ENCODE measurements around the gene ANKRD13B.

ANKRD13B gene

DNA sequence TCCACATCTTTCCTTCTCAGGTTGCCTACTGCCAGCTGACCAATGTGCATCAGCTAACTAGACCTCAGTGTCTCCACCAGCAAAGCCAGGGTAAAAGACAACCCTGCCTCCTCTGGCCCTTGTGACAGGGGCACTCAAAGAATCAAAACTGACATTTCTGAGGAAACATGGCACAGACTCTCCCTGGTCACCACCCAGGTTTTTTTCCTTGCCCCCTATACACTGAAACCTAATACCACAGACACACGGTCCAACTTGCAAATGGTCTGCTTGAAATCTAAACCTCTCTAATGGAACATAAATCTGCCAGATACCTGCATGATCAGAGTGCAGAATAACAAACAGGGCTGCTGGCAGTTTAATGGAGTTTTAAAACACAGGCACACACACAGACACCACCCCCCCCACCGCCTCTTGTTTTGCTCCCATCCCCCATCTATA is 49.3 kb downstream of the ANKRD13B start:
- no peak for DNase-seq (ENCODE audit: low read depth)

DNA sequence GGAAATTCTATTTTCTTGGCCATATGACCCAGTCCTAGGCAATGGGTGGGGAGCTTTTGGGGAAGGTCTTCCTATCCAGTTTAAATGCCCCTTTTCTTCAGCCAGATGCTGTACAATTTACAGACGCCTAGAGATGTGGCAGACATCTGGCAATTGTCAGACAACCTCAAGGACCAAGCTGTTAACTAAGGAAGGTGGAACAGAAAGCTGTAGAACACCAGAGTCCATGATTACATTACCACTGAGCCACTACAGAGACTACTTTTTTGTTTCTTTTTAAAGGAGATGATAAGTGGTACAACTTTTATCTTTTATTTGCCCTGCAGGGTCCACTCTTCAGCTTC is 50.9 kb downstream of the ANKRD13B start:
- no peak for DNase-seq (ENCODE audit: low read depth)

DNA sequence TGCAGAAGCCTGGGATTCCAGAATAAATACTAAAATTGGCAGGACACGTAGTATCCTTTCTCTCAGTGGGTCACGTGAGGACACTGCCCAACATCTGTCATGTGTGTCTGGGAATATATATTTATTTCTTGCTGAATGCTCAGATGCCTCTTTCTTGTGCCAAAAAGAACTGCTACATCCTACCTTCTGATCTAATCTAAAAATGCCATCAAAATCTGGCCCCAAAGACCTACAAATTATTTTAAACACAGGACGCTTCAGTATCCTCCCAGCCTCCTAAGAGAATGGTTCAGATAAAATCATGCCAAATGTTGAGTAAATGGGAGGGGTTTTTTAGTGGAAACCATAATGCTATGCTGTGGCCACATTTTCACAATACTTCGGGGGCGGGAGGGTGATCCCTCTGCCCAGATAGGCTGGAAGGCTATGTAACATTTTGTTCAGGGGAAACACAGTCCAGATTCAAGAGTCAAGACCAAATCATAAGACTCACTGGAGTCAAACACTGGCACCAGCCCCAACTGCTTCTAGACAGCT is 52.7 kb downstream of the ANKRD13B start:
- DNase-seq (ENCODE audit: low read depth) = peak; percentile 96

DNA sequence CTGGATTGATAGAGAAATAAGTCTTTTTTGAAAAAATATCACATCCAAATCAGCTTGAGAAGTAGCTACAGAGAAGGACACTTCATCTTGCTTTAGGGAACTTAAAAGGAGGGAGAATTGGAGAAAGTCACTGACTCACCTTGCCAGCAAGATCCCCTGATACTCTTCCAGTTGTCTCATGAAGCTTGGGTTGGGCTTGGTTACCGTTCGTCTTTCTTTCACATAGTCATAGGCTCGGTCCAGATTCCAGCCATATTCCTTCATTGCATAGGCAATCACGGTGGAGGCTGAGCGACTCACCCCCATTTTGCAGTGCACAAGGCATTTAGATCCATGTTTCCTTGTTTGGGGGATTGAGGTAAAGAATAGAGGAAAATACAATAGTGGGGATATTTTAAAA is 55.1 kb downstream of the ANKRD13B start:
- DNase-seq (ENCODE audit: low read depth) = no peak

DNA sequence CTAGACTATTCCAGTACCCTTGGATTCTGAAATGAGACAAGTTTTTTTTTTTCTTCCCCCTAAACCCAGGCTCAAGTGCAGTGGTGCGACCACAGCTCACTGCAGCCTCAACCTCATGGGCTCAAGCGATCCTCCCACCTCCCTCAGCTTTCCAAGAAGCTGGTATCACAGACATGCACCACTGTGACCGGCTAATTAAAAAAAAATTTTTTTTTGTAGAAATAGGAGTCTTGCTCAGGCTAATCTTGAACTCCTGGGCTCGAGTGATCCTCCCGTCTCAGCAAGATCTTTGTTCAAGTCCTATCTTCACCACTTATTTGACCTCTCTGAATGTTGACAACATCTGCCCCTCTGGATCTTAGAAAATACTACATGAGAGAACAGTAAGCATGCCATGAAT is 56.4 kb downstream of the ANKRD13B start:
- DNase-seq (ENCODE audit: low read depth) = no peak

DNA sequence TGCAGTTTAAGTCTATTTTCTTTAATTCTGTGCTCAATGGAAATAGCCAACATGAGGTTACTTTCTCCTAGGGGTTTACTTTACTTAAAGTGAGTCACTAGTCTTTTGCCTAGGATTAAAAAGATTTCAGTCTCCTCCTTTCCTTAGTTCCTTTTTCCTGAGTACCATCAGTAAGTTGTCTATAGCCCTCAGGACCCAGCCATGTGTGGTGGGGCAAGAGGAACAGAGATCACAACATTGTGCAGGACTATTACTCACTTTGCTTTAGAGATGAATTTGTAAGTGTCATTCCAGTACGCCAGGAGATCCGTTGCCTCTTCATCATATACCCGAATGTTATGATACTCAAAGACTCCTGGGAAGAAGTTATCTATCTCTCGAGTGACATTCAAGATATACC is 57.5 kb downstream of the ANKRD13B start:
- DNase-seq (ENCODE audit: low read depth) = no peak

DNA sequence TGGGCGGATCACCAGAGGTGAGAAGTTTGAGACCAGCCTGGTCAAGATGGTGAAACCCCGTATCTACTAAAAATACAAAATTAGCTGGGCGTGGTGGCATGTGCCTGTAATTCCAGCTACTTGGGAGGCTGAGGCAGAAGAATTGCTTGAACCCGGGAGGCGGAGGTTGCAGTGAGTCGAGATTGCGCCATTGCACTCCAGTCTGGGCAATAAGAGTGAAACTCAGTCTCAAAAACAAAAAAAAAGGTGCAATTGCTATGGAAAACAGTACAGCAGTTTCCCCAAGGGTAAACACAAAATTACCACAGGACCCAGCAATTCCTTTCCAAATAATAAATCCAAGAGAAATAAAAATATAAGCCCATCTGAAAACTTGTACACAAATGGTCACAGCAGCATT is 59.0 kb downstream of the ANKRD13B start:
- DNase-seq (ENCODE audit: low read depth) = peak; percentile 55

DNA sequence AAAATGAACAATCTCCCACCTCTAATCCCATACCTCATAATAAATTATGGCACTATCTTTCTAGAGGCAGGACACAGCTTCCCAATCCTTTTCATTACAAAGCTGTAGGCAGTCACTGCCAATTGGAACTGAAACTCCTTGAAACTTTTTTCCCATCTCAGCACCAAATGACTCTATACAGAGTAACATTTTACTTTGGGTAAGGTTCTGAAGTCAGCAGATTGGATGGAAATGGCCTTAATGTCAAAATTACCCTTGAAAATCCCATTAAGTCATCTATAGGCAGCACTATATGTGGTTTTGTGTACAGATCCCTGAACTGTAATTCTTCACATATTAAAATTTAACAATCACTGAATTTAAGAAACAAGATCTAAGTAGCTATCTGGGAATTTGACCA is 60.0 kb downstream of the ANKRD13B start:
- DNase-seq (ENCODE audit: low read depth) = no peak

DNA sequence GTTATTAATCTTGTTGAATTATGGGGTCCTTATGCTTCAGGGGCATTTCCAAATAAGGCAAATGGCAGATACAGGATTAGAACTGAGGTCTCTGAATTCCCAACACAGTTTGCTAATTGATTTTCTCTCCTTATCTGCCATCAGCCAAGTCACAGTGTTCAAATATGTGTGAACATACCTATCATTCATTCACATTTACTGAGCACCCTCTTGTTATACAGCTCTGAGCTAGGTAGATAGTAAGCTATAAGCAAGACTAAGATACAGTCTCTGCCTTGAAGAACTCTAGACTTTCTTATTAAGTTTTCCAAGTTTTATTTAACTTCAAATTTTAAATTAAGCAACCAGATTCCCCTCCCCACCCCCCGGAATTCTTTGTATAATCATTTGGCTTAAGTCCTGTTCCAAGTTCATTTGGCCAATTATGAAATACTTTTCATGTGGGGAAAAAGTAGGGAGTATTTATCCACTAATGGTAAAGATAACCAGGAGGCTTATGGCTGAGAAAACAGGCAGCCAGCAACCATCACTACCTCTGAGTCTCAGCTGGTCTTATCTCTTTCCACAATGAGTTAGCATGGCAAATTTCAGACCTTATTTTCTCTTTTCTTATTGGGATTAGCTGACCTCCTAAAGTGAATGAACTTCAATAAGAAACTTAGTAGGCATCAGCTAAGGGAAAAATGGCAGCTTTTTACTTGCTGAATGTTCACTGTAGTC is 61.2 kb downstream of the ANKRD13B start:
- DNase-seq (ENCODE audit: low read depth) = no peak

DNA sequence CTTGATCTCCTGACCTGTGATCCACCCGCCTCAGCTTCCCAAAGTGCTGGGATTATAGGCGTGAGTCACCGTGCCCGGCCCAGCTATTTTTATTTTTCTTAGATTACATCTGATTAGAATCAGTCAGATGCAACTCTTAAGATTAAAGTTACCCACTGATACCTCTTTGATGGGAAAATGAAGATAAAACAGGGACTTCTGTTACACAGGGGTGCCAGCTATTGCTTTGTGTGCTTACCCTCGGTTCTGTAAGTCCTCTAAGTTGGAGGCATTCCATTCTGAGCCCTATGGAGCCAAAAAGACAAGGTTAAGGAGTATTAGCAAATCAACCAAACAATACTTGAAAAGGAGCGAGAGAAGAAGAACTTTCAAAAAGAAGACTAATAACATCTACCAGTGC is 62.4 kb downstream of the ANKRD13B start:
- DNase-seq (ENCODE audit: low read depth) = no peak

DNA sequence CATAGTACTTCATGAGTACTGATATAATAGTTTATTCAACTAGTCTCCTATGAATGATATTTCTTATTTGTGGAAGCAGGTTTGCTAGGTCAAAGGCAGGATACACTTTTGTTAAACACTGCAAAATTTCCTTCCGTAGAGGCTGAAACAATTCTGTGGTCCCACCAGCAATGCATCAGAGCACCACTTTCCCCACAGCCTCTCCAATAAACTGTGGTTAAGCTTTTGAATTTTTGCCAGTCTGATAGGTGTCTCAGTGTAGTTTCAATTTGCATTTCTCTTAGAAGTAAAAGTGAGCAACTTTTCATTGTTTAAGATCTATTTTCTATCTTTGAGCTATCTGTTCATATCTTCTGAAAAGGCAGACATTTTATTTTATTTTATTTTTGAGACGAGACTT is 66.2 kb downstream of the ANKRD13B start:
- no peak for DNase-seq (ENCODE audit: low read depth)

DNA sequence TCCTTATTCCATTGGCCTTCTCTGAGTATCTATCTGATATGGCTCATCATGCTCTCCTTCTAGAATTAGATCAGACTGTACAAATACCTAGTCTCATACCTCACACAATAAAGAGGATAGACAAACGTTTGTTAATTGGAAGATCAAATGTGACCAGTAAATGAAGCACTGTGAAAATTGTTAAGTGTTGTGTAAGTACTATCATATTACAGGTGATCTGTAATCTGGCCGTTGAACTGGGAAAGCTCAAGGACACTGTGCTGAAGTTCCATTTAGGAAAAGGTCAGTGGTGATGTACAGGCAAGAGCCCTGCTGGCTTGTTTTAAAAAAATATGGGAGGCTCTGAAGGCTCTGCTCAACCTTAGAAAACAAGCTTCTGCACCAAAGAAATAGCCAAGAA is 68.3 kb downstream of the ANKRD13B start:
- peak; percentile 30 for DNase-seq (ENCODE audit: low read depth)

DNA sequence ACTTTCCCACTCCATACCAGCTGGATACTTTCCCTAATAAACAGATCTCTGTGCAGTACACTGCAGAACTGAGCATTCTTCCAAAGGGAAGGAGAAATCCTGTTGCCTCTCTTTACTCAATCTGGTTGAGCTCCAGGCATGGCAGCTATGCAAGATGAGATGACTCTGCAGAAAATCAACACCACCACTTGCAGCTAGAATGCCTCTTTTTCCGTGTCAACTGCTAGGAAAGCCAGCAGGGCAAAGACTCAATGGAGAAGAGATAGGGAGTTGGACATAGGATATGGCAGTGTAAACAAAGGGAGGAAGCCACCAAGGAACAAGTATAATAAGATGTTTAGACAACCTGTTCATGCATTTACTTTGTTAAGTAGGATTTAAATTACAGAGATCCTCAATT is 70.2 kb downstream of the ANKRD13B start:
- DNase-seq (ENCODE audit: low read depth) = peak; percentile 82

Data from fibroblast of gingiva (primary cell).